ENCODE results near the gene SLC6A13. TPM values are rescaled to one million over a fixed set of nuclear protein-coding genes. Genes with fewer than 3 reads are reported as not detected.

The SLC6A13 gene
- total RNA-seq, 1 experiment from 2014 or later = not detected

GRCh38 chr12:293199-293598, 30.6 kb upstream of the SLC6A13 start:
- no peak overlapping the region for H3K14ac ChIP-seq (ENCODE audit: insufficient read depth, low read length)
- H2AK5ac ChIP-seq (ENCODE audit: insufficient read length, low read length) = no peak overlapping the region
- no peaks in the 10 kb centered on the region for H3K9me3 Mint-ChIP-seq
- H2BK120ac ChIP-seq (ENCODE audit: low read depth, low read length, poor library complexity, severe bottlenecking) = no peak overlapping the region
- H3K27ac Mint-ChIP-seq = no peak overlapping the region
- no peak overlapping the region for H3K4ac ChIP-seq (ENCODE audit: low read depth, low read length)
- no peaks in the 10 kb centered on the region; the same call in 1 of the 2 replicates for H3K79me2 ChIP-seq (ENCODE audit: insufficient read depth, low read length)
- H4K8ac ChIP-seq (replicated peaks; ENCODE audit: insufficient read length, low read depth, low read length) = no peak overlapping the region
- H2BK12ac ChIP-seq (ENCODE audit: insufficient read length, low read depth, low read length) = no peak overlapping the region
- no peaks in the 10 kb centered on the region for H3K4me1 Mint-ChIP-seq
- no peaks in the 10 kb centered on the region for H3K27me3 Mint-ChIP-seq (ENCODE audit: low read depth)
- H3K4me3 Mint-ChIP-seq = no peak overlapping the region
- H4K5ac ChIP-seq (ENCODE audit: insufficient read length, low read depth, low read length) = no peak overlapping the region
- H3K4me1 ChIP-seq (ENCODE audit: insufficient read depth, low read length) = no peaks in the 10 kb centered on the region
- H3K9ac ChIP-seq (ENCODE audit: extremely low read depth, insufficient read length, low read length) = no peak overlapping the region
- no peak overlapping the region for H4K91ac ChIP-seq (ENCODE audit: insufficient read length, low read depth, low read length)
- H3K4me2 ChIP-seq (ENCODE audit: insufficient read depth, insufficient read length, low read length) = no peak overlapping the region
- no peaks in the 10 kb centered on the region for H4K20me1 ChIP-seq (ENCODE audit: control insufficient read depth, insufficient read depth, insufficient read length)
- H2BK20ac ChIP-seq (ENCODE audit: low read depth, low read length, poor library complexity, severe bottlenecking) = no peak overlapping the region
- no peak overlapping the region for H3T11ph ChIP-seq (ENCODE audit: low read length)
- no peak overlapping the region for H3K18ac ChIP-seq (ENCODE audit: insufficient read length, low read depth, low read length)
- no peak overlapping the region for H2BK5ac ChIP-seq (ENCODE audit: insufficient read length, low read length)
- H2AFZ ChIP-seq (ENCODE audit: low read length) = no peak overlapping the region
- H3K9me3 ChIP-seq (ENCODE audit: control insufficient read depth, low read depth, low read length) = no peaks in the 10 kb centered on the region
- H3K36me3 Mint-ChIP-seq (ENCODE audit: insufficient read depth in 1 of 3, low read depth in 3 of 3) = peaks cover 20 to 64% (median 42%) of the 10 kb centered on the region in 3 experiments; a peak in 6 of 7 replicates
- no peak for DNase-seq
- no peak overlapping the region for H3K56ac ChIP-seq (ENCODE audit: insufficient read length, low read depth, low read length)
- no CpG with 5 or more reads among the region's 5 CpGs for WGBS (ENCODE audit: extremely low coverage, insufficient read length, low lambda C conversion rate)
- no peak overlapping the region for H2BK15ac ChIP-seq (ENCODE audit: low read depth, low read length)
- H3K23ac ChIP-seq (ENCODE audit: insufficient read length, low read depth, low read length) = no peak overlapping the region
- no peaks in the 10 kb centered on the region for H3K23me2 ChIP-seq (ENCODE audit: insufficient read length, low read depth, low read length, poor library complexity, severe bottlenecking)
- no peak overlapping the region for H3K27ac ChIP-seq (ENCODE audit: insufficient read length, low read depth, low read length)
- no peaks in the 10 kb centered on the region for H3K79me1 ChIP-seq (ENCODE audit: insufficient read depth, low read depth, low read length, poor library complexity, severe bottlenecking)
- no peak for TF ChIP-seq CTCF (conservative IDR thresholded peaks at IDR 0.05)
- no peaks in the 10 kb centered on the region for H3K27me3 ChIP-seq (ENCODE audit: insufficient read depth, low read length)

Data from H9 (cell line).